GM12873 (cell line): ENCODE data around the gene WFS1.

ENCODE experiments used
- TF ChIP-seq, protein P1 (sequence below): IDR thresholded peaks from 2 replicates; pipeline ENCODE4 v1.5.1; 2012; ENCODE audit warnings: low read depth, mild to moderate bottlenecking, moderate library complexity, low read length, control low read depth; ENCODE audit not compliant: insufficient read depth; ENCODE audit errors: missing control alignments

The WFS1 gene

DNA sequence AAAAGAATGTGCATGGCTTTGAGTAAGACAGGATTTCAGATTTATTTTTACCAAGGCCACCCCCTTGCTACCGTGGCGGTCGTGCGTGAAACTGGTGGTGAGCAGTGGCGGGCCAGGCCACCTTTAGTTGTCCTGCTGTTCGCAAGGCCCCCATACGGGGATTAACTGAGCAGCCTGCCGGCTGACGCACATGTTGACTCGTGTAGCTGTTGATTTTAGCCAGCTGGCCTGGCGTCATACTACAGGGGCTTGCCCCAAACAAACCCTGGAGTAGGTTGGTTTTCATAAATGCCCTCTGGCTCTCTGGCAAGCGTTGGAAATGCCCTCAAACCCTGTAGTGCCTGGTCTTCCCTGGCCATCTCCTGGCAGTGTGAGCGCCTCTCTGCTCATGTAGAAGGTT, 28.4 kb downstream of the WFS1 start:
- TF ChIP-seq, protein P1, sequence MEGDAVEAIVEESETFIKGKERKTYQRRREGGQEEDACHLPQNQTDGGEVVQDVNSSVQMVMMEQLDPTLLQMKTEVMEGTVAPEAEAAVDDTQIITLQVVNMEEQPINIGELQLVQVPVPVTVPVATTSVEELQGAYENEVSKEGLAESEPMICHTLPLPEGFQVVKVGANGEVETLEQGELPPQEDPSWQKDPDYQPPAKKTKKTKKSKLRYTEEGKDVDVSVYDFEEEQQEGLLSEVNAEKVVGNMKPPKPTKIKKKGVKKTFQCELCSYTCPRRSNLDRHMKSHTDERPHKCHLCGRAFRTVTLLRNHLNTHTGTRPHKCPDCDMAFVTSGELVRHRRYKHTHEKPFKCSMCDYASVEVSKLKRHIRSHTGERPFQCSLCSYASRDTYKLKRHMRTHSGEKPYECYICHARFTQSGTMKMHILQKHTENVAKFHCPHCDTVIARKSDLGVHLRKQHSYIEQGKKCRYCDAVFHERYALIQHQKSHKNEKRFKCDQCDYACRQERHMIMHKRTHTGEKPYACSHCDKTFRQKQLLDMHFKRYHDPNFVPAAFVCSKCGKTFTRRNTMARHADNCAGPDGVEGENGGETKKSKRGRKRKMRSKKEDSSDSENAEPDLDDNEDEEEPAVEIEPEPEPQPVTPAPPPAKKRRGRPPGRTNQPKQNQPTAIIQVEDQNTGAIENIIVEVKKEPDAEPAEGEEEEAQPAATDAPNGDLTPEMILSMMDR = no peak

DNA sequence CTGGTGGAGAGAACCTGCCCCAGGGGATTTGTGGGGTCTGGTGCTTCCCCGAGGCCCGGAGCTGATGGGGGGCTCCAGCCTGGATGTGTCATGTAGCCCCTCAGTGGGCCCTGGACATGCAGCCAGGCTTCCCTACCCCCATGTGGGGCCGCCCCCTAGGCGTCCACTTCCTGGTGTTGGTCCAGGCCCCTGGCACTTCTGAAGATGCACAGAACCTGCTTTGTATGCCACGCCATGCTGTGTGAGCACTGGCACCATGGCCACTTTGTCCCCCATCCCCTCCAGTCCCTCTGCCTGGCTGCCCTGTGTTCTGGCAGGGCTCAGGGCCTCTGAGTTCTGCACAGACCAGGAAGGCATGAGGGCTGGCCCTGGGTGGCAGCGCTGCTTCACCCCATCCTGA, 29.2 kb downstream of the WFS1 start:
- TF ChIP-seq, protein P1 = no peak

DNA sequence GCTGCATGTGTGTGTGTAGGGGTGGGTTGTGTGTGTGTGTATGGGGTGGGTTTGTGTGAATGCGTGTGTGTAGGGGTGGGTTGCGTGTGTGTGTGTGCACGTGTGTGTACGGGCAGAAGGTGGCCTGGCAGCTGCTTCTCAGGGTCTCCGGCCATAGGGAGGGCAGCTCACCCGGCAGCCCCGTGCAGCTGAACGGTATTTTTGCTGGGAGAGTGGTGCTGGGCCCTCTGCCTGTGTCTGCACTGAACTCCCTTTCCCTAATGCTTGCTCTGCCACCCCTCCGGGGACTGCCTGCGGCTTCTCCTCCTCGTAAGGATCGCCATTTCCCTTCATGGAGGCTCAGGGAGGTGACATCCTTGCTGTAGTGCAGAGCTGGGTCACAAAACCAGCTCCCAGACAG, 30.2 kb downstream of the WFS1 start:
- TF ChIP-seq, protein P1 = no peak

DNA sequence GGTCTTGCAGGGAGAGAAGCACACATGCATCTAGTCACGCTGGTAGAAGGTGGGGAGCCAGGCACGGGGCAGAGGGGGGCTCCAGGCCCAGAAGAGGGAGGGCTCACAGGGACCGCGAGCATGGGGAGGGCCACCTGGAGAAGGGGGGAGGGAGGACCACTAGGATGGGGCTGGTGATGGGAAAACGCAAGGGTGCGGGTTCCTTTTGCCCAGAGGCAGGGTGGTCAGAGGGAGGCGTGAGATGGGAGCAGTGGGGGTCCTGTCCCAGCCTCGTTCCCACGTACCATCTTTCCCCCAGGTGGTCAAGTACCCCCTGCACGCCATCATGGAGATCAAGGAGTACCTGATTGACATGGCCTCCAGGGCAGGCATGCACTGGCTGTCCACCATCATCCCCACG, 30.7 kb downstream of the WFS1 start:
- TF ChIP-seq, protein P1 = no peak

DNA sequence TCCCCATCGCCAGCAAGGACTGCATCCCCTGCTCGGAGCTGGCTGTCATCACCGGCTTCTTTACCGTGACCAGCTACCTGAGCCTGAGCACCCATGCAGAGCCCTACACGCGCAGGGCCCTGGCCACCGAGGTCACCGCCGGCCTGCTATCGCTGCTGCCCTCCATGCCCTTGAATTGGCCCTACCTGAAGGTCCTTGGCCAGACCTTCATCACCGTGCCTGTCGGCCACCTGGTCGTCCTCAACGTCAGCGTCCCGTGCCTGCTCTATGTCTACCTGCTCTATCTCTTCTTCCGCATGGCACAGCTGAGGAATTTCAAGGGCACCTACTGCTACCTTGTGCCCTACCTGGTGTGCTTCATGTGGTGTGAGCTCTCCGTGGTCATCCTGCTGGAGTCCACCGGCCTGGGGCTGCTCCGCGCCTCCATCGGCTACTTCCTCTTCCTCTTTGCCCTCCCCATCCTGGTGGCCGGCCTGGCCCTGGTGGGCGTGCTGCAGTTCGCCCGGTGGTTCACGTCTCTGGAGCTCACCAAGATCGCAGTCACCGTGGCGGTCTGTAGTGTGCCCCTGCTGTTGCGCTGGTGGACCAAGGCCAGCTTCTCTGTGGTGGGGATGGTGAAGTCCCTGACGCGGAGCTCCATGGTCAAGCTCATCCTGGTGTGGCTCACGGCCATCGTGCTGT, 31.5 kb downstream of the WFS1 start:
- TF ChIP-seq, protein P1 = no peak

DNA sequence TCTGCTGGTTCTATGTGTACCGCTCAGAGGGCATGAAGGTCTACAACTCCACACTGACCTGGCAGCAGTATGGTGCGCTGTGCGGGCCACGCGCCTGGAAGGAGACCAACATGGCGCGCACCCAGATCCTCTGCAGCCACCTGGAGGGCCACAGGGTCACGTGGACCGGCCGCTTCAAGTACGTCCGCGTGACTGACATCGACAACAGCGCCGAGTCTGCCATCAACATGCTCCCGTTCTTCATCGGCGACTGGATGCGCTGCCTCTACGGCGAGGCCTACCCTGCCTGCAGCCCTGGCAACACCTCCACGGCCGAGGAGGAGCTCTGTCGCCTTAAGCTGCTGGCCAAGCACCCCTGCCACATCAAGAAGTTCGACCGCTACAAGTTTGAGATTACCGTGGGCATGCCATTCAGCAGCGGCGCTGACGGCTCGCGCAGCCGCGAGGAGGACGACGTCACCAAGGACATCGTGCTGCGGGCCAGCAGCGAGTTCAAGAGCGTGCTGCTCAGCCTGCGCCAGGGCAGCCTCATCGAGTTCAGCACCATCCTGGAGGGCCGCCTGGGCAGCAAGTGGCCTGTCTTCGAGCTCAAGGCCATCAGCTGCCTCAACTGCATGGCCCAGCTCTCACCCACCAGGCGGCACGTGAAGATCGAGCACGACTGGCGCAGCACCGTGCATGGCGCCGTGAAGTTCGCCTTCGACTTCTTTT, 32.2 kb downstream of the WFS1 start:
- TF ChIP-seq, protein P1 = no peak

DNA sequence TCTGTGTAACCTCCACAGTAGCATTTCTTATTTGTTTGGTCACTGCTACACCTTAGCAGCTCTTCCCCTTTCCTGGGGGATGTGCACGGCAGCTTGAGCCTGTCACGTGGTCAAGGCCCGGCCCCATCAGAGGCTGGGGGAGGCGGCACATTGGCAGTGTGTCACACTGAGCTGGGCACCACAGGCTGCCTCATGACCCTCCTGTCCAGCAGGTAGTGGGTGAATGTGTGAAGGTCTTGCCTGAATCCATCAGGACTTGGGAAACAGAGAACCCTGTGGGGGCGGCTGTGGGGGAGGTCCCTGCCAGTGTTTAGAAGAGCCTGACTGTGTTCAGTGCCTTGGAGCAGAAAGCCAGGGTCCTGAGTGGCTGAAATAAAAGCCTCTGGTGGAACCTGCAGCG, 33.2 kb downstream of the WFS1 start:
- TF ChIP-seq, protein P1 = no peak
